Measurements from ENCODE around the gene PHLDA1. TPM values are rescaled to one million over a fixed set of nuclear protein-coding genes. Genes with fewer than 3 reads are reported as not detected.

The PHLDA1 gene
- total RNA-seq, 2 experiments from 2014 or later = 0.44 to 2.1 TPM

- H3K4me1 ChIP-seq (ENCODE audit: insufficient read depth, low read length, poor library complexity, severe bottlenecking) = peaks cover 53% of the 10 kb centered on the region
- H3K79me2 ChIP-seq (ENCODE audit: insufficient read depth, low read depth, low read length) = peaks cover 100% of the 10 kb centered on the region
- no peak for TF ChIP-seq CTCF (conservative IDR thresholded peaks at IDR 0.05; ENCODE audit: low read length)
- TF ChIP-seq EZH2phosphoT487 (IDR thresholded peaks at IDR 0.05; ENCODE audit: borderline replicate concordance, low read depth, low read length) = no peak
- intact Hi-C loops (cut with micrococcal nuclease; ENCODE audit: unreplicated experiment) = no loop called here
- no peak overlapping the region for H3K4me3 ChIP-seq (ENCODE audit: low read depth, low read length, poor library complexity, severe bottlenecking)
- no peaks in the 10 kb centered on the region for H3K9me3 ChIP-seq (ENCODE audit: low read length)
- no peak overlapping the region for H2AFZ ChIP-seq (ENCODE audit: low read length)
- peaks cover 75% of the 10 kb centered on the region for H4K20me1 ChIP-seq (ENCODE audit: insufficient read depth, low read length)
- no peaks in the 10 kb centered on the region for H3K9me2 ChIP-seq (ENCODE audit: insufficient read depth, low read length)
- ChIA-PET CTCF (ENCODE audit: unreplicated experiment) (no interaction called here), POLR2A (interaction anchor here (3.0 kb wide), 1 partner anchor 8 kb away, joined by 24 read pairs; no protein-coding TSS in a partner anchor)
- H3K4me2 ChIP-seq (ENCODE audit: low read length) = no peak overlapping the region
- H3K27ac ChIP-seq (ENCODE audit: low read depth, low read length, poor library complexity, severe bottlenecking) = no peak overlapping the region
- no peak for DNase-seq (ENCODE audit: low spot score)
- BruUV-seq (replicated peaks) = no TSS peak
- peaks cover 98% of the 10 kb centered on the region for H3K36me3 ChIP-seq (ENCODE audit: insufficient read depth, low read length)
These were observed 43.2 kb upstream of the PHLDA1 start for GRCh38 chr12:76074701-76075336.

GRCh38 chr12:76073561-76073960, 42.0 kb upstream of the PHLDA1 start:
- ChIA-PET CTCF (ENCODE audit: unreplicated experiment) (no interaction called here), POLR2A (interaction anchor here (1.4 to 3.0 kb wide), 2 partner anchors 9 kb away, joined by 4 to 24 read pairs; no protein-coding TSS in a partner anchor)
- no peak overlapping the region for H3K27ac ChIP-seq (ENCODE audit: low read depth, low read length, poor library complexity, severe bottlenecking)
- peaks cover 42% of the 10 kb centered on the region for H3K4me1 ChIP-seq (ENCODE audit: insufficient read depth, low read length, poor library complexity, severe bottlenecking)
- H3K9me3 ChIP-seq (ENCODE audit: low read length) = 0 out of 2 replicates have a peak, but pooled peaks cover 7% of the 10 kb centered on the region
- peaks cover 100% of the 10 kb centered on the region for H3K79me2 ChIP-seq (ENCODE audit: insufficient read depth, low read depth, low read length)
- H3K4me2 ChIP-seq (ENCODE audit: low read length) = no peak overlapping the region
- H2AFZ ChIP-seq (ENCODE audit: low read length) = no peak overlapping the region
- H3K4me3 ChIP-seq (ENCODE audit: low read depth, low read length, poor library complexity, severe bottlenecking) = no peak overlapping the region
- H4K20me1 ChIP-seq (ENCODE audit: insufficient read depth, low read length) = peaks cover 71% of the 10 kb centered on the region
- H3K9me2 ChIP-seq (ENCODE audit: insufficient read depth, low read length) = no peaks in the 10 kb centered on the region
- BruUV-seq (replicated peaks) = TSS peak; percentile 0
- DNase-seq (ENCODE audit: low spot score) = no peak
- intact Hi-C loops (cut with micrococcal nuclease; ENCODE audit: unreplicated experiment) = no loop called here
- TF ChIP-seq CTCF (conservative IDR thresholded peaks at IDR 0.05; ENCODE audit: low read length) = no peak
- H3K36me3 ChIP-seq (ENCODE audit: insufficient read depth, low read length) = peaks cover 98% of the 10 kb centered on the region

GRCh38 chr12:76072568-76072967, 41.0 kb upstream of the PHLDA1 start:
- Histone ChIP-seq H3K36me3 (ENCODE audit: insufficient read depth, low read length) (peaks cover 99% of the 10 kb centered on the region), H3K27ac (ENCODE audit: low read depth, low read length, poor library complexity, severe bottlenecking) (no peak overlapping the region), H3K4me1 (ENCODE audit: insufficient read depth, low read length, poor library complexity, severe bottlenecking) (peaks cover 32% of the 10 kb centered on the region), H4K20me1 (ENCODE audit: insufficient read depth, low read length) (peaks cover 68% of the 10 kb centered on the region), H3K9me2 (ENCODE audit: insufficient read depth, low read length) (no peaks in the 10 kb centered on the region), H3K9me3 (ENCODE audit: low read length) (peaks cover 13% of the 10 kb centered on the region; the same call in 1 of the 2 replicates), H2AFZ (ENCODE audit: low read length) (no peak overlapping the region), H3K4me3 (ENCODE audit: low read depth, low read length, poor library complexity, severe bottlenecking) (no peak overlapping the region), H3K79me2 (ENCODE audit: insufficient read depth, low read depth, low read length) (peaks cover 100% of the 10 kb centered on the region), H3K4me2 (ENCODE audit: low read length) (no peak overlapping the region)
- intact Hi-C loops (cut with micrococcal nuclease; ENCODE audit: unreplicated experiment) = no loop called here
- ChIA-PET POLR2A (interaction anchor here (0.7 to 3.0 kb wide), 3 partner anchors 8 to 191 kb away, joined by 4 to 24 read pairs (median 5); no protein-coding TSS in a partner anchor), CTCF (ENCODE audit: unreplicated experiment) (no interaction called here)
- no peak for TF ChIP-seq EZH2phosphoT487 (IDR thresholded peaks at IDR 0.05; ENCODE audit: borderline replicate concordance, low read depth, low read length)
- TF ChIP-seq CTCF (conservative IDR thresholded peaks at IDR 0.05; ENCODE audit: low read length) = no peak
- DNase-seq (ENCODE audit: low spot score) = no peak
- BruUV-seq (replicated peaks) = no TSS peak
